ENCODE data around the gene ZNF302.
A peak's percentile ranks its signal among the peaks of the same experiment; 100 is the strongest.
"Not testable (repeated sequence)": the region's sequence is repeated elsewhere in the genome, so short reads cannot be mapped to it uniquely, and the experiment has no call there.

Gene ZNF302

DNA sequence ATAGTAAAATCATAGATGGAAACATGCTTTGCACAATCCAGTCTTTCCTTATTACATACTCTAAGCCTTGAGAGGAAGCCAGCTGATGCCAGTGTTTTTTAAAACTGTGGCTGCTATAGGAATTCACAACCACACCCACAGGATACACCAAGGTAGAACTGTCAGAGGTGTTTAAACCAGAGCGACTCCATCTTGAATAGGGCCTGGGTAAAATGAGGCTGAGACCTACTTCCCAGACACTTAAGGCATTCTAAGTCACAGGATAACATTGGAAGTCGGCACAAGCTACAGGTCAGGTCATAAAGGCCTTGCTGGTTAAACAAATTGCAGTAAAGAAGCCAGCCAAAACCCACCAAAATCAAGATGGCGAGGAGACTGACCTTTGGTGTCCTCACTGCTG is 2.2 kb upstream of the ZNF302 start:
- DNase-seq, result no peak

GRCh38 chr19:34675919-34676318 is 1.6 kb upstream of the ZNF302 start:
- DNase-seq, result no peak

DNA sequence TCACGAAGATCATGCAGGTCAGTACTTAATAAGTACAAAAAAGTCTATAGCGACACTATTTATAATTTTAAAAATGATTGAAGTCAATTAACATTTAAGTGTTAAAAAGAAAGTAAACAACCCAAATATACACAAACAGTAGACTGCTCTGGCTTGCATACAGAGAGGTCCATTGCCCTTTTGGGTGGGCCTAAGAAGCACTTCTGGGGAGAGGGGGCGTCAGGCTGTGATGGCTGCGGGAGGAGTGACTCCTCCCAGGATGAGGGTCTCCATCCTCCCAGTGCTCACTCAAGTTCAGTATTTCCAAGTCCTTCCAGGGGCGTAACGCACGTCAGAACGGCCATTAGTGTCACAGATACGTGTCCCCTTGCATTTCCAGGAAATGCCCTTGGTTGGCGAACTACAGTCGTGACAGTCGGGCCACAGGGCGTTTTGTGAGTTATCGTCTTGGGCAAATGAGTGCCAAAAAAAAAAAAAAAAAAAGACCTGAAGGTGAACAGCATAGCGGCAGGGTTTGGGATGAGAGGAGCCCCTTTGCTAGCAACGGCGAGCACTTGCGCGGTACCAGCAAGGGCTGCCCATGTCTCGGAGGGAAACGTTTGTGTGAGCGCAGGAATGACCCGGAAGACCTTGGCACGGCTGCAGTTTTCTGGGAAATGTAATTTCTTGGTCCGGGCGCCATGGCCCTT is 637 bp upstream of the ZNF302 start, which contains the start of gene SCGB2B2:
Gene SCGB2B2 (minus strand): TSS at position 463 of the 689 bp plus-strand sequence. CDS start 82,596 bp downstream, outside the sequence.
- DNase-seq, result peak; percentile 75

DNA sequence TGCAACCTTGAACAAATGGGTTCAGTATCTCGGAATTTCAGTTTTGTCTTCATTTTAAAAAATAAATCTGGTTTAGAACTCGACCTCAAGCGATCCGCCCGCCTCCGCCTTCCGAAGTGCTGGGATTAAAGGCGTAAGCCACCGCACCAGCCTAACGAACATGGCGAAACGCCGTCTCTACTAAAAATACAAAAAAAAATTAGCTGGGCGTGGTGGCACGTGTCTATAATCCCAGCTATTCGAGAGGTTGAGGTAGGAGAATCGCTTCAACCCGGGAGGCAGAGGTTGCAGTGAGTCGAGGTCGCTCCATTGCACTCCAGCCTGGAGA is 571 bp downstream of the ZNF302 start:
- no peak for DNase-seq

GRCh38 chr19:34678421-34678820 is 943 bp downstream of the ZNF302 start:
- DNase-seq, result no peak

GRCh38 chr19:34681478-34681877 is 4.0 kb downstream of the ZNF302 start:
- DNase-seq, result no peak

GRCh38 chr19:34685266-34685665 is 7.8 kb downstream of the ZNF302 start:
- not testable (repeated sequence) for DNase-seq

GRCh38 chr19:34686455-34686854 is 9.0 kb downstream of the ZNF302 start:
- no peak for DNase-seq

DNA sequence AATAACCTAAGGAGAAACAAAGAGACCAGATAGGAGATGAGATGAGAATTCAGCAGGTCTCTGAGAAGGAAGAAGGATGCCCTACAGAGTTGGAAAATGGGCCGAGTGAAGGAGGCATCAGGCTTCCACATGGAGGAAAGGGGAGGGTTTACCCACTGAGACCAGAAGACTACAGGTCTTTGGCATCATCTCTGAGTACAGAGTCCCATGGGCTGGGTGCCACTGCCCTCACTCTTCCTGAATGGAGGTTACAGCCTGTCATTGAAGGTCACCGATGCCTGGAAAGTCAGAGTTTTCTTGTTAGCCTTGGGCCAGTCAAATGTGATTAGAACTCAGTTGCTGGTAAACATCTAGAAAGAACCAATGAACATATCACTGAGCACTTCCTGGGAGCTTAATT is 9.9 kb downstream of the ZNF302 start:
- no peak for DNase-seq

GRCh38 chr19:34688592-34688991 is 11.1 kb downstream of the ZNF302 start:
- DNase-seq, result no peak

GRCh38 chr19:34690372-34690771 is 12.9 kb downstream of the ZNF302 start:
- no peak for DNase-seq

- no peak for DNase-seq
These were observed 15.1 kb downstream of the ZNF302 start for GRCh38 chr19:34692549-34692948.

GRCh38 chr19:34707661-34708060 is 30.2 kb downstream of the ZNF302 start:
- no peak for DNase-seq

GRCh38 chr19:34711890-34712289 is 34.4 kb downstream of the ZNF302 start:
- no peak for DNase-seq

- peak; percentile 34 for DNase-seq
These were observed 35.1 kb downstream of the ZNF302 start for GRCh38 chr19:34712395-34713261.

GRCh38 chr19:34713262-34713637 is 35.8 kb downstream of the ZNF302 start:
- DNase-seq, result no peak

DNA sequence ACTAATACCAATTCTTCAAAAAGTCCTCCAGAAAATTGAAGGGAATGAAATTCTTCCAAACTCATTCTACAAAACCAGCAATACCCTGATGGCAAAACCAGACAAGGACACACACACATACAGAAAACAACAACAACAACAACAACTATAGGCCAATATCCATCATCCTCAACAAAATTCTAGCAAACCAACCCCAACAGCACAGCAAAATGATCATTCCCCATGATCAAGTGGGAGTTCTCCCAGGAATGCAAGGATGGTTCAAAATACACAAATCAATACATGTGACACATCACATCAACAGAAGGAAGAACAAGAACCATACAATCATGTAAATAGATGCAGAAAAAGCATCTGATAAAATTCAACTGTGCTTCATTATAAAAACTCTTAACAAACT is 37.9 kb downstream of the ZNF302 start:
- DNase-seq, result no peak

DNA sequence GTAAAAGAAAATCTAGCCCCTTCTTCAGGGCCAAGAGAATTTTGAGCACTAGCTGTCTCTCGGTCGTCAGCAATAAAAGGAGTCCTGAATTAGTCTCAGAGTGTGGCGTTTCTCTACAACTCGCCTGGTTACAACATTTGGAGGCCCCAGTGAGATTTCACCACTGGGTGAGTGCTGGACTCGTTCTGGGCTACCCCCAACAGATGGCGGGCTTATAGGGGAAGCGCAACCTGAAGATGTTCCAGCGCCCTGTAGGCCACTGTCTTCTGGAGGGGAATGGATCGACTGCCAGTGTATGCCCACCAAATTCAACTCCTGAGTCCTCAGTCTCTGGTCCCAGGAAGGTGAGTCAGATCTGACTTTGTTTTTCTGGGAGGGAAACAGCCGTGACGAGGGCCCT is 44.9 kb downstream of the ZNF302 start:
- DNase-seq, result no peak

DNA sequence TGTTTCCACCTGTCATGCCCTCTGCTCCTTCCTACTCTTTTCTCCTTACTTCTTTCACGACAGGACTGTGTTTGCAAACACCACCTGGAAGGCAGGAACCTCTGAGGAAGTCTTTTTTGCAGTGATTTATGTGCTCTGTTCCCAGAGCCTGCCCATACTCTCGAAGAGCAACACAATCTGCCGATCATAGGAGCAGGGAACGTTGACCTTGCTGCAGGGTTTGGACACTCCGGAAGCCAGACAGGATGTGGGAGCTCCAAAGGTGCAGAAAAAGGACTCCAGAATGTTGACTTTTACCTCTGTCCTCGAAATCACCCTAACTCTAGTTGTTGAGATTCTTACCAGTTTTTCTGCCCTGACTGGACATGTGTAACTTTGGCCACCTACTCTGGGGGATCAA is 47.9 kb downstream of the ZNF302 start:
- no peak for DNase-seq

- no peak for DNase-seq
These were observed 53.7 kb downstream of the ZNF302 start for GRCh38 chr19:34731019-34731829.

DNA sequence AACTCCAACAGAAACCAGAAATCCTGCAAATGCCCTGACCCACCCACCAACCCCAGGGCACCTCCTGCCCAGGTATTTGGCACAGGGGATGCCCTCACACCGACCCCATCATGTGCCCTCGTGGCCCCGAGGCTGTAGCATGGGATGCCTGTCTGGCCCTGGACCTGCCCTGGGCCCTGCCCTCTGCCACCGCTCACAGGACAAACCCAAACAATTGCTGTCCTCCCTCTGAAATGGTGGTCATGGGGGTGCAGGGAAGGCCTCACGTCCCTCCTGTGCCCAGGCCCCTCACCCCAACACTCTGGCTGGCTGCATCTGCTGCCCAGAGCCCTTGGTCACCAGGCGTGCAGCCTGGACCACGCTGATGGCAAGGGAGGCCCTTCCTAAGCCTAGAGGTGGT is 54.5 kb downstream of the ZNF302 start:
- DNase-seq, result no peak

DNA sequence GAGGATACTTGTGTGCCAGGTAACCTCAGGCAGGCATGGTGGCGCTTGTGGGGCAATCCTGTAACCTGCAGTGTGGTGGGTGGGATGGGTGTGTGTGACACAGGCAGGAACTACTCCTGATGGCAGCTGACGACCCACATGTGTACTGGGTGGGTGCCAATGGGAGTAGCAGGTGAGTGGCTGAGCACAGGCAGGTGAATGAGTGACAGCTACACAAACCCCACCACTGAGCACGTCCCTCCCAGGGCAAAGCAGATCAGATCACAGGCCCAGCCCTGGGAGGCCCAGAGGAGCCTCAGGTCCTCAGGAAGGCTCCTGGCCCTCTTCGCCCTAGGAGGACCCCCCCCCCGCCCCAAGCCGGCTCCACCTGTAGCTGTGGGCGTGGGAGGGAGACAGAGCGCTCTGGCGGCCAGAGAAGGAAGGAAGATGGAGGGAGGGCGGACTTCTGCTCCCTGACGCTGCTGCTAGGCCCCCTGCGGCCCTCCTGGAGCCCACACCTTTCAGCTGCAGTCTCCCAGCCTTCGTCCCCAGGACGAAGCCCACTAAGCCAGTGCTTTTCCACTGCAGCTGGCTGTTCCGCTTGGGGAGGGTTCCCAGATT is 55.2 kb downstream of the ZNF302 start:
- DNase-seq, result no peak

DNA sequence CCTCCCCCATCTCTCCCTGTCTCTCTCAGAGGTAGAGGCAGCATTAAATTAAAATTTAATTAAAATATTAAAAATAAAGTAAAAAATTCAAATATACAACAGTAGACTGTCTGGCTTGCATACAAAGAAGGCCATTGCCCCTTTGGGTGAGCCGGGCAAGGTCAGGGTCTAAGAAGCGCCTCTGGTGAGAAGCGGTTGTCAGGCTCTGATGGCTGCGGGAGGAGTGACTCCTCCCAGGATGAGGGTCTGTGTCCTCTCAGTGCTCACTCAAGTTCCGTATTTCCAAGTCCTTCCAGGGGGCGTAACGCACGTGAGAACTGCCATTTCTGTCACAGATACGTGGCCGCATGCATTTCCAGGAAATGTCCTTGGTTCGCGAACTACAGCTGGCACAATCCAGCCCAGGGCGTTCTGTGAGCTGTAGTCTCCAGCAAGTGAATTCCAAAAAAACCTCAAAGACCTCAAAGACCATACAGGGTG is 55.8 kb downstream of the ZNF302 start:
- DNase-seq, result no peak

Data from activated CD8-positive, alpha-beta memory T cell treated with anti-CD3 and anti-CD28 coated beads, Interleukin-2, amount 50 U/mL, for 4 hours (primary cell).